Spleen (tissue), 11 donors: ENCODE results near the gene DDX24. TPM values are rescaled to one million over a fixed set of nuclear protein-coding genes. Genes with fewer than 3 reads are reported as not detected.

Source experiments
- DNase-seq: peaks from one replicate; pipeline ENCODE4 v3.0.0-alpha.2; 2020
- H3K27ac ChIP-seq, 8 donors: fragments of 200-600 bp; sonication (generic) in 7 of 8; 1 replicate in 4 of 8; 2 replicates in 4 of 8; pipeline versions ENCODE4 v1.5.0 to v1.8.0; 2016 to 2021; ENCODE audit warnings: inconsistent platforms in 4 of 8, mild to moderate bottlenecking in 4 of 8, moderate library complexity in 1 of 8
- H3K27me3 ChIP-seq, 7 donors: fragments of 200-600 bp; sonication (generic) in 6 of 7; replicated peaks in 1 of 7; 1 replicate in 4 of 7; 2 replicates in 3 of 7; pipeline versions ENCODE4 v1.5.0 to v1.8.0; 2016 to 2021; ENCODE audit warnings: inconsistent platforms in 3 of 7, mild to moderate bottlenecking in 1 of 7
- H3K36me3 ChIP-seq, 6 donors: fragments of 200-600 bp; sonication (generic) in 5 of 6; 1 replicate in 4 of 6; 2 replicates in 2 of 6; pipeline versions ENCODE4 v1.5.0 to v1.8.0; 2016 to 2021; ENCODE audit warnings: inconsistent platforms in 2 of 6
- H3K4me1 ChIP-seq, 6 donors: fragments of 200-600 bp; sonication (generic) in 5 of 6; 1 replicate in 3 of 6; 2 replicates in 3 of 6; pipeline versions ENCODE4 v1.5.0 to v1.8.0; 2016 to 2021; ENCODE audit warnings: inconsistent platforms in 3 of 6
- H3K4me3 ChIP-seq, 8 donors: fragments of 200-600 bp; sonication (generic) in 7 of 8; 1 replicate in 4 of 8; 2 replicates in 4 of 8; pipeline versions ENCODE4 v1.5.0 to v1.8.0; 2016 to 2021; ENCODE audit warnings: inconsistent platforms in 4 of 8, mild to moderate bottlenecking in 4 of 8, moderate library complexity in 2 of 8
- H3K9me3 ChIP-seq, 8 donors: fragments of 200-600 bp; sonication (generic) in 7 of 8; 1 replicate in 4 of 8; 2 replicates in 4 of 8; pipeline versions ENCODE4 v1.5.0 to v1.8.0; 2016 to 2021; ENCODE audit warnings: inconsistent platforms in 4 of 8
- POLR2A ChIP-seq, 3 donors: fragments of 450-650 bp; IDR thresholded peaks; one replicate each; pipeline ENCODE4 v1.5.1; 2017; ENCODE audit warnings: antibody characterized with exemption in 3 of 3, mild to moderate bottlenecking in 1 of 3
- POLR2AphosphoS5 ChIP-seq, 3 donors: sonication (generic); formaldehyde crosslinking; IDR thresholded peaks; one replicate each; pipeline ENCODE4 v1.5.1; 2017; ENCODE audit warnings: antibody characterized with exemption in 3 of 3
- WGBS, 5 donors: extraction: QIAGEN DNeasy Blood & Tissue Kit in 3 of 5; methylation state at CpG; one replicate each; pipeline versions ENCODE4 v1.1.5 to v1.1.7; 2013 to 2018; 5-methylcytosine and 5-hydroxymethylcytosine counted together
- intact Hi-C: fragments of 100-400 bp; cut with DNase I; formaldehyde crosslinking; loops from one replicate; pipeline ENCODE4 v1.15.0; 2023; ENCODE audit warnings: low total_unique reads
- polyA plus RNA-seq, 3 donors: library from polyadenylated mRNA; stranded (reverse); fragments of 200-250 nt; gene quantifications; one replicate each; pipeline ENCODE4 v1.2.1, GENCODE V29; 2013
- total RNA-seq, 7 donors: library from RNA; depleted of rRNA in 3 of 7; stranded (reverse); fragments of >200 nt in 3 of 7; fragmentation: NEBNext Ultra II Directional in 4 of 7; extraction: Animal tissue kit (Norgen Biotek cat#: 25700) in 4 of 7; gene quantifications; one replicate each; pipeline versions ENCODE4 v1.1.0 to v1.2.1, GENCODE V29; 2016 to 2021
- TF ChIP-seq, protein P1 (sequence below), 11 experiments: fragments of 200-600 bp in 7 of 11; fragments of 450-650 bp in 4 of 11; sonication (generic) in 4 of 11; IDR thresholded peaks in 8 of 11; conservative IDR thresholded peaks in 3 of 11; 1 replicate in 7 of 11; 2 replicates in 4 of 11; pipeline versions ENCODE4 v1.4.0 to v1.8.0; 2016 to 2021; ENCODE audit warnings: antibody characterized with exemption in 11 of 11, inconsistent platforms in 4 of 11, mild to moderate bottlenecking in 1 of 11
- donor health status: healthy with polysubstance abuse.
- donor health status: DM: no; HTN: no; CAD: no; lungs with moderate emphysema.
- donor health status: DM: no; HTN: no; CAD: no.
- donor health status: Bipolar disorder and iron deficiency.
- donor health status: healthy.
- donor health status: DM: no; HTN: no; CAD: no.
- donor health status: DM: yes; HTN: yes; CAD: no.

DDX24 gene
- total and polyA plus RNA-seq, 10 donors: 70.8 to 251 (median 171) TPM

DNA sequence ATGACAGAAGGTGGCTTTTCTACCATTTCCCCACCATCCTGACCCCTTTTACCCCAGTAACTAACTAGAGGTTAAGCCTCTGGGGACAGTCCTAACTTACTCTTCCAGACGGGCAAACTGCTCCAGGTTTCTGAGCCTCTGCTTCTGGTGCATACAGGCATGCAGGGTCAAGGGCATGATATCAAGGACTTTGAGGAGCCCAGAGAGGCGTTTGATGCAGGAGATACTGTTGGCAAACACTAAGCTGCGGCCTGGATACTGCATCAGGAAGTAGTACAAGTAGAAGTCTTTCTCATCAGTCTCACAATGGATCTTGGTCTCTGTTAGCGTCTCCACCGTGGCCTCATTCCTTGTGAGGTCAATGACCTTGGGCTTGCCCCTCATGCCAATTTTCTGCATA, 21.0 kb downstream of the DDX24 start:
- DNase-seq: peak; percentile 8
- peak overlapping the region in 1 of 8 donors; percentile 4 for H3K27ac ChIP-seq
- peaks cover 2 to 96% (median 81%) of the 10 kb centered on the region in 6 donors for H3K36me3 ChIP-seq
- no peaks in the 10 kb centered on the region for H3K9me3 ChIP-seq
- peaks cover 25 to 96% (median 55%) of the 10 kb centered on the region in 6 donors for H3K4me1 ChIP-seq
- 65 to 85% (median 75%) methylated on average over 5 of the region's 5 CpGs for WGBS, 5 donors
- H3K4me3 ChIP-seq: no peak overlapping the region
- no peaks in the 10 kb centered on the region for H3K27me3 ChIP-seq
- TF ChIP-seq POLR2AphosphoS5 (IDR thresholded peaks at IDR 0.05) (no peak), POLR2A (IDR thresholded peaks at IDR 0.05) (no peak)
- TF ChIP-seq, protein P1, sequence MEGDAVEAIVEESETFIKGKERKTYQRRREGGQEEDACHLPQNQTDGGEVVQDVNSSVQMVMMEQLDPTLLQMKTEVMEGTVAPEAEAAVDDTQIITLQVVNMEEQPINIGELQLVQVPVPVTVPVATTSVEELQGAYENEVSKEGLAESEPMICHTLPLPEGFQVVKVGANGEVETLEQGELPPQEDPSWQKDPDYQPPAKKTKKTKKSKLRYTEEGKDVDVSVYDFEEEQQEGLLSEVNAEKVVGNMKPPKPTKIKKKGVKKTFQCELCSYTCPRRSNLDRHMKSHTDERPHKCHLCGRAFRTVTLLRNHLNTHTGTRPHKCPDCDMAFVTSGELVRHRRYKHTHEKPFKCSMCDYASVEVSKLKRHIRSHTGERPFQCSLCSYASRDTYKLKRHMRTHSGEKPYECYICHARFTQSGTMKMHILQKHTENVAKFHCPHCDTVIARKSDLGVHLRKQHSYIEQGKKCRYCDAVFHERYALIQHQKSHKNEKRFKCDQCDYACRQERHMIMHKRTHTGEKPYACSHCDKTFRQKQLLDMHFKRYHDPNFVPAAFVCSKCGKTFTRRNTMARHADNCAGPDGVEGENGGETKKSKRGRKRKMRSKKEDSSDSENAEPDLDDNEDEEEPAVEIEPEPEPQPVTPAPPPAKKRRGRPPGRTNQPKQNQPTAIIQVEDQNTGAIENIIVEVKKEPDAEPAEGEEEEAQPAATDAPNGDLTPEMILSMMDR (IDR thresholded peaks at IDR 0.05 in 8 of 11, conservative IDR thresholded peaks at IDR 0.05 in 3 of 11): no peak
- intact Hi-C loops: no loop called here

DNA sequence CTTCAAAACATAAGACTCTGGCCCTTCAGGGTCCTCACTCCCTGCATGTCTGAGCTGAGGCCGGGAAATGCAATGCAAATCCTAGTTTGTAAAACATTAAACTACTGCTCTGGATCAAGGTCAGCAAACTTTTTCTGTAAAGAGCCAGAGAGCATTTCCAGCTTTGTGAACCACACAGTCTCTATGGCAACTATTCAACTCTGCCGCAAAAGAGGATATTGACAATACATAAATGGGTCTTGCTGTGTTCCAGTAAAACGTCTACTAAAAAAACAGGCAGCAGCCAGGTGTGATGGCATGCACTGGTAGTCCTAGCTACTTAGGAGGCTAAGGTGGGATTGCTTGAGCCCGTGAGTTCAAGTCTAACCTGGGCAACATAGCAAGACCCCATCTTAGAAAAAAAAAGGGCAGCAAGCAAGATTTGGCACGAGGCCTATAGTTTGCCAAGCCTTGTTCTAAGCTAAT, 22.3 kb downstream of the DDX24 start:
- Histone ChIP-seq H3K27me3 (no peaks in the 10 kb centered on the region), H3K9me3 (no peaks in the 10 kb centered on the region), H3K4me1 (peaks cover 25 to 93% (median 50%) of the 10 kb centered on the region in 6 donors), H3K4me3 (no peak overlapping the region), H3K36me3 (peaks cover 2 to 100% (median 93%) of the 10 kb centered on the region in 6 donors), H3K27ac (peak overlapping the region in 5 of 8 donors; percentile 13 to 66 (median 24))
- 72 to 83% (median 73%) methylated on average over 5 of the region's 5 CpGs for WGBS, 5 donors
- intact Hi-C loops: no loop called here
- peak; percentile 7 for DNase-seq
- TF ChIP-seq, protein P1 (IDR thresholded peaks at IDR 0.05 in 8 of 11, conservative IDR thresholded peaks at IDR 0.05 in 3 of 11): no peak
- TF ChIP-seq POLR2A (IDR thresholded peaks at IDR 0.05): no peak
- no peak for TF ChIP-seq POLR2AphosphoS5 (IDR thresholded peaks at IDR 0.05)

DNA sequence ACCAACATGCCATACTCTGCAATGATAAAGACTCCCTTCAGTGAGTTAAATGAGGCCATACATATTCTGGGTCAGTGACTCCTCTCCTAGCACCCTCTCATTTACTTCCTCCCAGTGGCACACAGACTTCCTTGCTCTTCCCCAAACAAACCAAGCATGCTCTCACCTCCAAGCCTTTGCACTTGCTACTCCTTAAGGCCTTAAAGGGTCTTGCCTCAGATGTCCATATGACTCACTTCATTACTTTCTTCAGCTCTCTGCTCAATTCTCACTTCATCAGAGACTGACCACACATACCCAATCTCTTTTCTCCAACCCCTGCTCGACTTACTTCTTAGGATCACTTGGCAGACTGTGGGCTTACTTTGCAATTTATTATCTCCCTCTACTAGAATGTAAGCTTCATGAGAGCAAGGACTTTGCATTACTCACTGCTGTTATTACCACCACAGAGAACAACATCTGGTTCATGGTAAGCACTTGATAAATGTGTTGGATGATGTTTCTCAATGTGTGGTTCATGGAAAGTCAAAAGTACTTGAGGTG, 22.8 kb downstream of the DDX24 start:
- H3K27me3 ChIP-seq: no peaks in the 10 kb centered on the region
- peak overlapping the region in 6 of 8 donors; percentile 13 to 66 (median 38) for H3K27ac ChIP-seq
- no peak overlapping the region for H3K4me3 ChIP-seq
- no peak for DNase-seq
- H3K36me3 ChIP-seq: peaks cover 2 to 100% (median 93%) of the 10 kb centered on the region in 6 donors
- TF ChIP-seq POLR2A (IDR thresholded peaks at IDR 0.05) (no peak), POLR2AphosphoS5 (IDR thresholded peaks at IDR 0.05) (no peak)
- TF ChIP-seq, protein P1 (IDR thresholded peaks at IDR 0.05 in 8 of 11, conservative IDR thresholded peaks at IDR 0.05 in 3 of 11): no peak
- peaks cover 25 to 88% (median 47%) of the 10 kb centered on the region in 6 donors for H3K4me1 ChIP-seq
- intact Hi-C loops: no loop called here
- WGBS, 5 donors: 75 to 84% (median 84%) methylated on average over 1 of the region's 1 CpG
- no peaks in the 10 kb centered on the region for H3K9me3 ChIP-seq

DNA sequence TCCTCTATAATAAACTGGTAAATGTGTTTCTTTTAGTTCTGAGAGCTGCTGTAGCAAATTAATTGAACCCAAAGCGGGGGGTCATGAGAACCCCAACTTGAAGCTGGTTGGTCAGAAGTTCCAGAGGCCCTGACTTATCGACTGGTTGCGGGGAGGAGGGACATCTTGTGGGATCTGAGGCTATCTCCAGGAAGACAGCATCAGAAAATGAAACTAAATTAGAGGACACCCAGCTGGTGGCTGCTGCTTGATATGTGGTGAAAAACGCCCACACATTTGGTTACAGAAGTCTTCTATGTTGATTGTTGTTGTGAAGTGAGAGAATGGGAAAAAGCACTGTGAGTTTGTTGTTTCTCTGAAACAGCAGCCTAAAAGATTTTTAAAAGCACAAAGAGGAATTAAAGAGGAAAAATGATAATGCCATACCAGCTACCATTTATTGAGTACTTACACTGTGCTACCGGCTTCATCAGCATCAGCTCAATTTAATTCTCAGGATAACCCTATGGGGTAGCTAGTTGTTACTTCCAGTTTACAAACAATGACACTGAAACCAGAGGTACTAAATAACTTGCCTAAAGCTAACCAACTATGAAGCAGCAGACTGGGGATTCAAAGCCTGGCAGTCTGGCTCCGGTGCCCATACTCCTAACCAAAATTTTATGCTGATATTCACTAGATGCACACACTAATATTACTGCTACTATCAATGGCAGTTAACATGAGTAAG, 24.3 kb downstream of the DDX24 start:
- intact Hi-C loops: no loop called here
- Histone ChIP-seq H3K4me1 (peaks cover 25 to 88% (median 48%) of the 10 kb centered on the region in 6 donors), H3K27me3 (no peaks in the 10 kb centered on the region), H3K27ac (peak overlapping the region in 7 of 8 donors; percentile 29 to 66 (median 51)), H3K4me3 (no peak overlapping the region), H3K36me3 (peaks cover 2 to 100% (median 97%) of the 10 kb centered on the region in 6 donors), H3K9me3 (no peaks in the 10 kb centered on the region)
- DNase-seq: peak; percentile 21
- 69 to 77% (median 73%) methylated on average over 6 of the region's 6 CpGs for WGBS, 5 donors
- TF ChIP-seq, protein P1 (IDR thresholded peaks at IDR 0.05 in 8 of 11, conservative IDR thresholded peaks at IDR 0.05 in 3 of 11): no peak
- TF ChIP-seq POLR2AphosphoS5 (IDR thresholded peaks at IDR 0.05) (no peak), POLR2A (IDR thresholded peaks at IDR 0.05) (no peak)
